HL-60/S4 treated with retinoic acid at 250 ng/mL for 4 days and 3 days (cell line): ENCODE data around the gene C15orf39.

Experiments used
- in situ Hi-C: fragments of 300-500 bp; cut with MboI; formaldehyde crosslinking; loops from 2 replicates; pipeline ENCODE4 v1.7.0; 2022; ENCODE audit warnings: low sequenced_read_pairs

C15orf39 gene

DNA sequence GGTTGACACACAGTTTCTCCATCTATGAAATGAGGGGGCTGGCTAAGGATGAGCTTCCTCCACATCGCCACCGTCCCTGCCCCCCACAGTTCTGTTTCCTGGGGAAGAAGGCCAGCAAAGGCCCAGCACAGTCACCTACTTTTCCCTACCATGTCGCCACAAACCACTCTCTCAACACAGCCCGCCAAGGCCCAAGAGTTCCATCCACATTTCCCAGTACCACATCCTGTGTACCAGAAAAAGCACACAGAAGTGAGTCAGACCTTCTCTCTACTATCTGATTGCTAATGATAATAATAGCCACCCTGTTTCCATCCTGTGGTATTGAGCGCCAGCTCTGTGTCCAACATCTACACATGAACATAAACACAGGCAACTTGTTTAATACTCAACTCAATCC is 30.3 kb upstream of the C15orf39 start:
- in situ Hi-C loops = no loop called here

GRCh38 chr15:75172284-75172820 is 29.3 kb upstream of the C15orf39 start:
- in situ Hi-C loops = no loop called here

DNA sequence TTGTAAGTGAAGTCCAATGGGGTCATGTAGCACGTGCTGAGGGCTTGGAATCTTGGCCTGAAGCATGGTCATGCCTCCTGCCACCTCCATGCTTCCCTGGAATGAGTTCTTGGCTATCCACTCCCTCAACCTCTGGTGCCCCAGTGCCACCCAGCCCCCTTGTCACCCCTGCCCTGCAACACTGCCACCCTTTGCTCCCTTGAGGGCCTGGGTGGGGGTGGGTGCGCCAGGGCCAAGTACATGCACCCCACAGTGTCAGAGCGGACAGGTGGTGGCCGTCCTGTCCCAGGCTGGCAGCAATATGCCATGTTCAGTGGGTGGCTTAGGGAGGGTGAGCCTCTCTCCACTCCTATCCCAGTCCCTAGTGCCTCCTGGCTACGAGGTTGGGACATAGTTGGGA is 27.6 kb upstream of the C15orf39 start:
- in situ Hi-C loops = no loop called here

GRCh38 chr15:75174729-75175128 is 27.0 kb upstream of the C15orf39 start:
- in situ Hi-C loops = no loop called here

DNA sequence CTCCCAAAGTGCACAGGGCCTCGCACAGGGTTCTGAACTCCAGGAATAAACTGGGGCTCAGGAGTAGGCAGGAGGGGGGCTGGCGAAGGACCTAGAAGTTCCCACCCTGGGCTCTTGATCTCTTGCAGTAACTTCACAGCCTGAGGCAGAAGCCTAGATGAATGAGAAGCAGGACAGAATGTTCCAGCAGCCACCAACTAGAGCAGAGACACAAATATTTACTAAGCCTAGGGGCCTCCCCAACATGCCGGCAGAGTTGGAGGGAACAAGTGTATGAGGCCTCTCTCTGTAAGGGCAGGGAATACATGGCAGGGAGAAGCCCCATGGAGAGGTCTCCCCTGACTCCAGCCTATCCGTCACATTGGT is 25.3 kb upstream of the C15orf39 start:
- in situ Hi-C loops = no loop called here

- in situ Hi-C loops = no loop called here
Observed at GRCh38 chr15:75177360-75178071, 24.2 kb upstream of the C15orf39 start.

DNA sequence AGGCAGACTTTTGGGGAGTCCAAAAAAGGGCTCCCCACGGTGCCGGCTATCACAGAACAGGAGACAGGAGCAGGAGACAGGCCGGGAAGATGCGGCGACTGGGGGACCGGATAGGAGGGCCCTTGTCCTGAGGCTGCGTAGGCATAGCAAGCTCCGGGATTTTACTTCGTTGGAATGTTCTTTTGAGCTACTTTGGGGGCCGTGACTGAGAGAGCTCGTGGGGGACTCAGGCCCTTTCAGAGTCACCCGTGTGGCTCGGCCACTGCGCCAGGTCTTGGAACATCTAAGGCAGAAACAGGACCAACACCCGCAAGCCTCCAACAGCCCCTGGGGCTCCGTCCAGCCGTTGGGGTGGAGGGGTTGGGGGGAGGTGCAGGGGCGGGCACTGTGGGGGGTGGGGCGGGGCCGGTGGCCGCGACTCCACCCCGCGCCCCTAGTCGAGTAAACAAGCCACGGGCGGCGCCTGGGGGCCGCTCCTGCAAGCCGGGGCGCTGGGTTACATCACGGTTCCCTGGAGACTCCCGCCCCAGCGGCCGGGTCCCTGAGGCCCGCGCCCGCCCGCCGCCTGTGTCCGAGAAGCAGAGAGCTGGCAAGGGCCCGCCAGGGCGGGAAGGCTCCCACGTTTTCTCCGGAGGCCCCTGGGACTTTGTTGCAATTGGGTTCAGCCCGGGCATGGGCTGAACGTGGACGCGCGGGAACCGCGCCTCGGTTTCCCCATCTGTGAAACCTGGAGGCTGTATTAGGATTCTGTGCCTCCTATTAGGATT is 23.3 kb upstream of the C15orf39 start:
- in situ Hi-C loops = no loop called here

- in situ Hi-C loops = no loop called here
Observed at GRCh38 chr15:75178938-75179745, 22.5 kb upstream of the C15orf39 start.

GRCh38 chr15:75179746-75180140 is 21.9 kb upstream of the C15orf39 start:
- in situ Hi-C loops = no loop called here

DNA sequence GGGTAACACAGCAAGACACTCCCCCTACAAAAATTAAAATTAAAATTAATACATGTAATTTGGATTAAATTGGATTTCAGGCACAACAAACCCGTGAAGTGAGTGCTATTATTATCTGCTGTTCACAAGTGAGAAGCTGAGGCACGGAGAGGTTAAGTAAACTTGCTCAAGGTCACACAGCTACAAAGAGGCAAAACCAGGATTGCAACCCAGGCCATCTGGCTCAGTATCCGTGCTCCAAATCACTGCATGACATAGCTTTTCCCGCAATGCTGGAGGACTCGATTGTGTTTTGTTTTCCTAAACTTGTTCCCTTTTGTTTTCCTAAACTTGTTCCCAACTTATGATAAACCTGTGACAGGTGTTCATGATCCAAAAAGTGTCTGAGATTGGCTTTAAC is 19.9 kb upstream of the C15orf39 start:
- in situ Hi-C loops = no loop called here

DNA sequence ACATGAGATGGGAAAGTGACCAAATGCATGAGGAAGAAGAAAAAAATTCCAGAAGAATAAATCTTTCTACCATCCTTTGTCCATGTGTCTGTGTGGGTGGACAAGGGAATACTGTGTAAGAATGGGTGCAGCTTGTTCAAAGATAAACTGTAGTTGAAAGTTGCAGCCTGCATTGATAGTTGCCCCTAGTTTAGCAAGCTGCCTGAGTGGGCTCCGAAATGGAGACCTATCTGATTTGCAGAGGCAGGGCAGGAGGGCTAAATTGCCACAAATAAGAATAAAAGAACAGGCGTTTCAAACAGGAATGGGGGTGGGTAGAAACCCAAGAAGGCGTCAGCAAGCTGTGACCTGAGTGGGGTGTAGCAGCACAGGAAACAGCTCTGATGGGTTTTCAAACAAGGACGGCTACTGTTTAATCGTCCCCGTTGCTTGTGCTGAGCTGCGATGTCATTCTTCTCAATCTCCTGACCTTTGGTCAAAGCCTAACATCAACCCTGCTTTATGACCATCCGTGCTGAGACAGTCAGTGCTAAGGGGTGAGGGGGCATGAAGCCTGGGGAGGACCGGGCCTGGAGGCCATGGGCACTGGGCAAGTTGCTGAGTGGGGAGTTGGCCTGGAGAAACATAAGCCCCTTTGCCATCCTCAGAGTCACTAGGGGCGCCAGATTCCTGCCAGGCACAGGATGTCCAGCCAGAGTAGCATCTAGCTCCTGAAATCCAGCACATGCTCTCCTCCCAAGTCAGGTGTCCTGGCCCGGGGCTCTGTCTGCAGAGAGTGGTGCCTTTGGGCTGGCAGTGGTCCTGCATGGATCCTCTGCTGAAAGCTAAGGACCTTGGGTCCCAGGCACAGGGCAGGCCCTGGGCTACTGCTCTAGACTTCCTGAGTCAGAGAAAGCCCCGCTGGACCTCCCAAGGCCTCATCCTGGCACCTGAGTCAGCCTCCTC is 19.2 kb upstream of the C15orf39 start:
- in situ Hi-C loops = no loop called here

GRCh38 chr15:75185271-75186029 is 16.2 kb upstream of the C15orf39 start:
- in situ Hi-C loops = no loop called here

GRCh38 chr15:75186044-75186443 is 15.6 kb upstream of the C15orf39 start:
- in situ Hi-C loops = no loop called here

DNA sequence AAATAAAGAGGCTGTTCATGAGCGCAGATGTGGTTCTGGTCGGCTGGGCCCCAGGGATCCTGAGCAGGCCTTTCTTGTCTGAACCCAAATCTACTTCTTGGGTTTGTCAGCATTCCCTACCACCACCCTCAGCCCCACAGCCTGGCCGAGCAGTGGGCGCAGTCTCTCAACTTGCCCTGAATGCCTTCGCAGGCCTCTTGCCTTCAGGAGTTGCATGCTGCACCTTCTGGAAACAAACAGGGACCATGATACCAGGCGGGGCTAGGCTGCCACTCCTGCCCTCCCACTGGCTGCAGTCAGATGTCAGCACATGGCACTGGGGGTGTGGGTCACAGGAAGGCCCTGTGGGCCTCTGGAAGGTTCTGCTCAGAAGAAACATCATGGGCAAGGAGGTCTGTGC is 13.2 kb upstream of the C15orf39 start:
- in situ Hi-C loops = no loop called here

GRCh38 chr15:75191235-75191634 is 10.4 kb upstream of the C15orf39 start:
- in situ Hi-C loops = no loop called here

DNA sequence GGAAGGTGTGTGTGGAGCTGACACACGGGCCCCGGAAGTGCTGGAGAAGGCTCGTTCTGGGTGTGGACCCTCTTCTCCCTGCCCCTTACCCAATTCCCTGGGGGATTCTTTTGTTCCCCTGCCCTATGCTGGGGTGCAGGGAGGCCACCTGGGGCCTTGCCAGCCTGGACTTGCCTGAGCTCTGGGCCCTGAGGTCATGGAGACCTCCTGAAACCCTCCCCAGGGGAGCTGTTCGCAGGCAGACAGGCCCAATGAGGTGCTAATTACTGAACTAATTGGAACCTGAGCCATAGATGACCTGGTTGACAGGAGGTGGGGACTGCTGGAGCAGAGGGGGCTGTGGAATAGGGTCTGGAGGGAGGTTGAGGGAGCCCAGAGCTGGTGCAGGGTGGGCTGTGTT is 9.4 kb upstream of the C15orf39 start:
- in situ Hi-C loops = no loop called here

- in situ Hi-C loops = no loop called here
Observed at GRCh38 chr15:75193272-75193671, 8.4 kb upstream of the C15orf39 start.

- in situ Hi-C loops = no loop called here
Observed at GRCh38 chr15:75193976-75194375, 7.7 kb upstream of the C15orf39 start.

DNA sequence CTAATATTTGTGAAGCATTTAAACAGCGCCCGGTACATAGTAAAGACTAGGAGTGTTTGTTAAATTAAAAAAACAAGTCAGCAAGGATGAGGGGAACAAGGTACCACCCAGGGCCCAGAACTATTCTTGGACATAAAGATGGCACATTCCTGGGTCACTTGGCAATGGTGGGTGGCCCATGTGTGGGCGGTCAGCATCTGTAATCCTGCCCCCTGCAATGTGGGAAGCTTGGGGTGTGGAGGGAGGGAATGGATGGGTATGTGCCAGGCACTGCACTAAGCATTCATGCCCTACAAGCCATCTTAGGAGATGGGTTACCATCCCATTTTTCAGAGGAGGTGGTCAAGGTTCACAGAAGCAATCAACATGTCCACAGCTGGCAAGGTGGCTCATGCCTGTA is 7.3 kb upstream of the C15orf39 start:
- in situ Hi-C loops = no loop called here
